Measurements from ENCODE around the gene G2E3. TPM values are rescaled to one million over a fixed set of nuclear protein-coding genes. Genes with fewer than 3 reads are reported as not detected.
A peak's percentile ranks its signal among the peaks of the same experiment; 100 is the strongest.

Gene G2E3
- total and polyA plus RNA-seq, 2 of the 13 experiments (the other 11 are each of a cell fraction or from before 2014, with no cell fraction given), result 22.8 to 63.0 TPM

GRCh38 chr14:30621940-30622830 is 63.2 kb downstream of the G2E3 start, which contains the start of gene SCFD1 (continued):
- TF ChIP-seq NFE2L1 (CRISPR knock-in tag; IDR thresholded peaks at IDR 0.05; ENCODE audit: borderline replicate concordance) (no peak), ZSCAN12 (CRISPR knock-in tag; IDR thresholded peaks at IDR 0.05) (peak; percentile 93), SIX4 (CRISPR knock-in tag; IDR thresholded peaks at IDR 0.05) (peak; percentile 87; the same call in 1 of the 2 replicates), ZNF296 (CRISPR knock-in tag; conservative IDR thresholded peaks at IDR 0.05) (no peak; the same call in 1 of the 2 replicates), TRIM24 (CRISPR knock-in tag; IDR thresholded peaks at IDR 0.05) (no peak), GTF3A (CRISPR knock-in tag; conservative IDR thresholded peaks at IDR 0.05) (peak; percentile 98), KMT2B (CRISPR knock-in tag; IDR thresholded peaks at IDR 0.05) (peak; percentile 100), TMF1 (CRISPR knock-in tag; IDR thresholded peaks at IDR 0.05; ENCODE audit: low read depth) (peak; percentile 88), SP5 (CRISPR knock-in tag; IDR thresholded peaks at IDR 0.05; ENCODE audit: borderline replicate concordance, low read depth) (peak; percentile 96), WIZ (CRISPR knock-in tag; IDR thresholded peaks at IDR 0.05) (peak; percentile 98), DMTF1 (CRISPR knock-in tag; IDR thresholded peaks at IDR 0.05) (peak; percentile 91; the same call in 1 of the 2 replicates), TBX2 (CRISPR knock-in tag; IDR thresholded peaks at IDR 0.05; ENCODE audit: borderline replicate concordance) (peak; percentile 95), ZZZ3 (CRISPR knock-in tag; IDR thresholded peaks at IDR 0.05; ENCODE audit: borderline replicate concordance) (peak; percentile 93; the same call in 1 of the 2 replicates), ZNF547 (CRISPR knock-in tag; IDR thresholded peaks at IDR 0.05) (peak; percentile 96), ATF5 (CRISPR knock-in tag; IDR thresholded peaks at IDR 0.05; ENCODE audit: low read depth) (peak; percentile 97), SP2 (CRISPR knock-in tag; IDR thresholded peaks at IDR 0.05) (peak; percentile 87), SRF (IDR thresholded peaks at IDR 0.05; ENCODE audit: low read depth, low read length) (peak; percentile 65; the same call in 1 of the 2 replicates), ZNF12 (CRISPR knock-in tag; IDR thresholded peaks at IDR 0.05) (peak; percentile 92), KDM2A (CRISPR knock-in tag; IDR thresholded peaks at IDR 0.05; ENCODE audit: borderline replicate concordance, low read depth) (peak; percentile 100)
- TF ChIP-seq, protein P1, sequence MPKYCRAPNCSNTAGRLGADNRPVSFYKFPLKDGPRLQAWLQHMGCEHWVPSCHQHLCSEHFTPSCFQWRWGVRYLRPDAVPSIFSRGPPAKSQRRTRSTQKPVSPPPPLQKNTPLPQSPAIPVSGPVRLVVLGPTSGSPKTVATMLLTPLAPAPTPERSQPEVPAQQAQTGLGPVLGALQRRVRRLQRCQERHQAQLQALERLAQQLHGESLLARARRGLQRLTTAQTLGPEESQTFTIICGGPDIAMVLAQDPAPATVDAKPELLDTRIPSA (CRISPR knock-in tag; IDR thresholded peaks at IDR 0.05; ENCODE audit: borderline replicate concordance), result no peak; the same call in 1 of the 2 replicates
- TF ChIP-seq, protein P2, sequence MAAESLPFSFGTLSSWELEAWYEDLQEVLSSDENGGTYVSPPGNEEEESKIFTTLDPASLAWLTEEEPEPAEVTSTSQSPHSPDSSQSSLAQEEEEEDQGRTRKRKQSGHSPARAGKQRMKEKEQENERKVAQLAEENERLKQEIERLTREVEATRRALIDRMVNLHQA (CRISPR knock-in tag; IDR thresholded peaks at IDR 0.05), result no peak
- TF ChIP-seq, protein P3, sequence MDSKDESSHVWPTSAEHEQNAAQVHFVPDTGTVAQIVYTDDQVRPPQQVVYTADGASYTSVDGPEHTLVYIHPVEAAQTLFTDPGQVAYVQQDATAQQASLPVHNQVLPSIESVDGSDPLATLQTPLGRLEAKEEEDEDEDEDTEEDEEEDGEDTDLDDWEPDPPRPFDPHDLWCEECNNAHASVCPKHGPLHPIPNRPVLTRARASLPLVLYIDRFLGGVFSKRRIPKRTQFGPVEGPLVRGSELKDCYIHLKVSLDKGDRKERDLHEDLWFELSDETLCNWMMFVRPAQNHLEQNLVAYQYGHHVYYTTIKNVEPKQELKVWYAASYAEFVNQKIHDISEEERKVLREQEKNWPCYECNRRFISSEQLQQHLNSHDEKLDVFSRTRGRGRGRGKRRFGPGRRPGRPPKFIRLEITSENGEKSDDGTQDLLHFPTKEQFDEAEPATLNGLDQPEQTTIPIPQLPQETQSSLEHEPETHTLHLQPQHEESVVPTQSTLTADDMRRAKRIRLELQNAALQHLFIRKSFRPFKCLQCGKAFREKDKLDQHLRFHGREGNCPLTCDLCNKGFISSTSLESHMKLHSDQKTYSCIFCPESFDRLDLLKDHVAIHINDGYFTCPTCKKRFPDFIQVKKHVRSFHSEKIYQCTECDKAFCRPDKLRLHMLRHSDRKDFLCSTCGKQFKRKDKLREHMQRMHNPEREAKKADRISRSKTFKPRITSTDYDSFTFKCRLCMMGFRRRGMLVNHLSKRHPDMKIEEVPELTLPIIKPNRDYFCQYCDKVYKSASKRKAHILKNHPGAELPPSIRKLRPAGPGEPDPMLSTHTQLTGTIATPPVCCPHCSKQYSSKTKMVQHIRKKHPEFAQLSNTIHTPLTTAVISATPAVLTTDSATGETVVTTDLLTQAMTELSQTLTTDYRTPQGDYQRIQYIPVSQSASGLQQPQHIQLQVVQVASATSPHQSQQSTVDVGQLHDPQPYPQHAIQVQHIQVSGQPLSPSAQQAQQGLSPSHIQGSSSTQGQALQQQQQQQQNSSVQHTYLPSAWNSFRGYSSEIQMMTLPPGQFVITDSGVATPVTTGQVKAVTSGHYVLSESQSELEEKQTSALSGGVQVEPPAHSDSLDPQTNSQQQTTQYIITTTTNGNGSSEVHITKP (CRISPR knock-in tag; IDR thresholded peaks at IDR 0.05; ENCODE audit: low read depth), result peak; percentile 81
